NAMALWA (cell line): ENCODE data around the gene GREB1.

Experiments
- DNase-seq: peaks from one replicate; pipeline ENCODE4 v3.0.0-alpha.2; 2015; ENCODE audit warnings: low spot score

Gene GREB1

GRCh38 chr2:11602563-11603204 is 68.8 kb downstream of the GREB1 start:
- no peak for DNase-seq

GRCh38 chr2:11610624-11611242 is 76.9 kb downstream of the GREB1 start:
- no peak for DNase-seq

GRCh38 chr2:11611251-11611650 is 77.4 kb downstream of the GREB1 start:
- DNase-seq: no peak

- no peak for DNase-seq
Measured at GRCh38 chr2:11612553-11613215, 78.8 kb downstream of the GREB1 start.

GRCh38 chr2:11613297-11613696 is 79.5 kb downstream of the GREB1 start:
- DNase-seq: no peak

- no peak for DNase-seq
Measured at GRCh38 chr2:11615209-11615608, 81.4 kb downstream of the GREB1 start.

GRCh38 chr2:11616097-11616687 is 82.3 kb downstream of the GREB1 start:
- no peak for DNase-seq

- DNase-seq: no peak
Measured at GRCh38 chr2:11616851-11617415, 83.1 kb downstream of the GREB1 start.

GRCh38 chr2:11617527-11617926 is 83.7 kb downstream of the GREB1 start:
- DNase-seq: no peak

- DNase-seq: no peak
Measured at GRCh38 chr2:11617984-11618707, 84.3 kb downstream of the GREB1 start.

- DNase-seq: no peak
Measured at GRCh38 chr2:11618708-11619062, 84.8 kb downstream of the GREB1 start.

GRCh38 chr2:11621410-11621809 is 87.6 kb downstream of the GREB1 start:
- DNase-seq: no peak

- DNase-seq: no peak
Measured at GRCh38 chr2:11622611-11623010, 88.8 kb downstream of the GREB1 start.

GRCh38 chr2:11624893-11625292 is 91.0 kb downstream of the GREB1 start:
- no peak for DNase-seq

- no peak for DNase-seq
Measured at GRCh38 chr2:11625671-11626070, 91.8 kb downstream of the GREB1 start.

- DNase-seq: no peak
Measured at GRCh38 chr2:11628675-11629074, 94.8 kb downstream of the GREB1 start.

GRCh38 chr2:11629215-11629614 is 95.4 kb downstream of the GREB1 start:
- DNase-seq: no peak

- no peak for DNase-seq
Measured at GRCh38 chr2:11629851-11630250, 96.0 kb downstream of the GREB1 start.

- no peak for DNase-seq
Measured at GRCh38 chr2:11630855-11631254, 97.0 kb downstream of the GREB1 start.

GRCh38 chr2:11631462-11631861 is 97.6 kb downstream of the GREB1 start:
- no peak for DNase-seq

GRCh38 chr2:11633923-11634478 is 100.2 kb downstream of the GREB1 start:
- DNase-seq: no peak

- DNase-seq: no peak
Measured at GRCh38 chr2:11634584-11634983, 100.7 kb downstream of the GREB1 start.
